Measurements from ENCODE around the gene LRRC70.
"Not testable (repeated sequence)": the region's sequence is repeated elsewhere in the genome, so short reads cannot be mapped to it uniquely, and the experiment has no call there.

Gene LRRC70

GRCh38 chr5:62578540-62578939, at the start of gene LRRC70:
TSS of gene LRRC70 (plus strand) at chr5:62578819. CDS start at chr5:62579439, 620 bp downstream.
- DNase-seq = no peak

- DNase-seq = no peak
These were observed 45.0 kb upstream of the LRRC70 start for GRCh38 chr5:62533597-62533996.

GRCh38 chr5:62534461-62535236, 44.0 kb upstream of the LRRC70 start:
- DNase-seq = no peak

- no peak for DNase-seq
These were observed 42.4 kb upstream of the LRRC70 start for GRCh38 chr5:62536232-62536631.

- DNase-seq = no peak
These were observed 41.8 kb upstream of the LRRC70 start for GRCh38 chr5:62536783-62537182.

- DNase-seq = no peak
These were observed 40.3 kb upstream of the LRRC70 start for GRCh38 chr5:62538017-62538942.

- no peak for DNase-seq
These were observed 35.9 kb upstream of the LRRC70 start for GRCh38 chr5:62542720-62543119.

GRCh38 chr5:62547945-62548630, 30.5 kb upstream of the LRRC70 start:
- no peak for DNase-seq

GRCh38 chr5:62550103-62550502, 28.5 kb upstream of the LRRC70 start:
- no peak for DNase-seq

GRCh38 chr5:62555930-62556329, 22.7 kb upstream of the LRRC70 start:
- no peak for DNase-seq

GRCh38 chr5:62558941-62559340, 19.7 kb upstream of the LRRC70 start:
- no peak for DNase-seq

GRCh38 chr5:62560786-62561185, 17.8 kb upstream of the LRRC70 start:
- DNase-seq = no peak

- no peak for DNase-seq
These were observed 16.7 kb upstream of the LRRC70 start for GRCh38 chr5:62561896-62562295.

GRCh38 chr5:62562867-62563266, 15.8 kb upstream of the LRRC70 start:
- DNase-seq = no peak

GRCh38 chr5:62564101-62564500, 14.5 kb upstream of the LRRC70 start:
- no peak for DNase-seq

GRCh38 chr5:62565740-62566139, 12.9 kb upstream of the LRRC70 start:
- DNase-seq = not testable (repeated sequence)

GRCh38 chr5:62568143-62568542, 10.5 kb upstream of the LRRC70 start:
- DNase-seq = no peak

- DNase-seq = no peak
These were observed 9.7 kb upstream of the LRRC70 start for GRCh38 chr5:62568800-62569432.

GRCh38 chr5:62569470-62569869, 9.1 kb upstream of the LRRC70 start:
- no peak for DNase-seq

GRCh38 chr5:62572918-62573514, 5.6 kb upstream of the LRRC70 start:
- DNase-seq = no peak

- no peak for DNase-seq
These were observed 4.0 kb upstream of the LRRC70 start for GRCh38 chr5:62574599-62574998.

GRCh38 chr5:62575066-62575465, 3.6 kb upstream of the LRRC70 start:
- no peak for DNase-seq
